GM12878 (cell line): Measurements from ENCODE around the gene ADCY2. TPM values are rescaled to one million over a fixed set of nuclear protein-coding genes. Genes with fewer than 3 reads are reported as not detected.

Experiments used
- ATAC-seq: fragments of 200-7000 bp; cut with Tn5 transposase; 3 replicates; pipeline ENCODE4 v1.9.1; 2020; ENCODE audit warnings: mild to moderate bottlenecking, moderate library complexity
- BruUV-seq: library from RNA; stranded (reverse); fragments of 400-500 nt; replicated peaks from 2 replicates; lab custom pipeline; 2021; lab: Mats Ljungman, UMichigan
- CTCF ChIA-PET: fragments of 300-600 bp; sonication (Branson Sonifier 250); formaldehyde crosslinking; extraction: SDS; loops from one replicate; lab custom pipeline; 2021; ENCODE audit warnings: inconsistent platforms; lab: Yijun Ruan, JAX
- POLR2A ChIA-PET: fragments of 350-600 bp; formaldehyde crosslinking; extraction: SDS; loops from one replicate; lab custom pipeline; 2021; ENCODE audit warnings: inconsistent platforms; lab: Charles Lee
- RAD21 ChIA-PET: fragments of 300-600 bp; sonication (Branson Sonifier 250); formaldehyde crosslinking; loops from one replicate; lab custom pipeline; 2023; ENCODE audit warnings: antibody characterized with exemption; ENCODE audit not compliant: unreplicated experiment; lab: Charles Lee
- SMC1A ChIA-PET: fragments of 300-600 bp; sonication (Branson Sonifier 250); formaldehyde crosslinking; loops from one replicate; lab custom pipeline; 2023; ENCODE audit not compliant: unreplicated experiment, uncharacterized antibody; lab: Charles Lee
- DNase-seq: peaks from one replicate; pipeline ENCODE4 v3.0.0-alpha.2; 2011; ENCODE audit warnings: low read depth, low spot score
- FAIRE-seq: peaks from 3 replicates; lab custom pipeline; 2011; peaks lifted over from hg19 to GRCh38; lab: Jason Lieb, UNC
- H2AFZ ChIP-seq: 2 replicates; pipeline ENCODE4 v1.6.0; 2011; ENCODE audit warnings: low read depth, low read length, control low read depth; ENCODE audit not compliant: control insufficient read depth
- H3K27ac ChIP-seq: 2 replicates; pipeline ENCODE4 v1.5.1; 2011; ENCODE audit warnings: control low read depth; ENCODE audit not compliant: control insufficient read depth, insufficient read depth
- H3K27me3 ChIP-seq, 2 experiments: replicated peaks in 1 of 2; 2 replicates each; pipeline versions ENCODE4 v1.6.0 to v1.6.1; 2011; ENCODE audit warnings: low read length in 1 of 2; ENCODE audit not compliant: control insufficient read depth in 2 of 2, insufficient read depth in 2 of 2
- H3K36me3 ChIP-seq, 2 experiments: 2 replicates each; pipeline ENCODE4 v1.5.1; 2011; ENCODE audit warnings: low read length in 1 of 2; ENCODE audit not compliant: control insufficient read depth in 2 of 2, insufficient read depth in 2 of 2
- H3K4me1 ChIP-seq: 2 replicates; pipeline ENCODE4 v1.6.1; 2011; ENCODE audit warnings: mild to moderate bottlenecking, low read length, moderate library complexity, mixed read lengths; ENCODE audit not compliant: control insufficient read depth, insufficient read depth
- H3K4me2 ChIP-seq: 2 replicates; pipeline ENCODE4 v1.6.0; 2011; ENCODE audit warnings: control low read depth; ENCODE audit not compliant: control insufficient read depth, insufficient read depth
- H3K4me3 ChIP-seq: fragments of 200-600 bp; sonication (generic); 2 replicates; pipeline ENCODE4 v1.5.1; 2016
- H3K79me2 ChIP-seq: 2 replicates; pipeline ENCODE4 v1.6.0; 2011; ENCODE audit warnings: low read length; ENCODE audit not compliant: control insufficient read depth, insufficient read depth
- H3K9ac ChIP-seq: 2 replicates; pipeline ENCODE4 v1.8.0; 2011; ENCODE audit warnings: low read length, control low read depth, mixed read lengths; ENCODE audit not compliant: control insufficient read depth, insufficient read depth
- H3K9me3 ChIP-seq: replicated peaks from 3 replicates; pipeline ENCODE4 v1.5.1; 2011; ENCODE audit warnings: mild to moderate bottlenecking, low read length; ENCODE audit not compliant: control insufficient read depth, insufficient read depth
- H4K20me1 ChIP-seq: 2 replicates; pipeline ENCODE4 v1.6.0; 2011; ENCODE audit not compliant: control insufficient read depth, insufficient read depth
- ATF2 ChIP-seq: IDR thresholded peaks from 2 replicates; pipeline ENCODE4 v1.6.1; 2012; ENCODE audit warnings: low read length, inconsistent platforms
- BHLHE40 ChIP-seq, 2 experiments: fragments of 450-650 bp in 1 of 2; IDR thresholded peaks; 2 replicates each; pipeline ENCODE4 v1.6.1; 2011 to 2017; ENCODE audit warnings: low read depth in 2 of 2, borderline replicate concordance in 1 of 2, improper control_type of control experiment in 1 of 2, low read length in 1 of 2, mild to moderate bottlenecking in 1 of 2
- BRCA1 ChIP-seq: IDR thresholded peaks from 2 replicates; pipeline ENCODE4 v1.6.1; 2011; ENCODE audit warnings: low read depth, low read length, improper control_type of control experiment
- CUX1 ChIP-seq: IDR thresholded peaks from 2 replicates; pipeline ENCODE4 v1.6.1; 2012; ENCODE audit warnings: improper control_type of control experiment, low read depth, low read length; ENCODE audit not compliant: insufficient replicate concordance
- DPF2 ChIP-seq: fragments of 450-650 bp; IDR thresholded peaks from 2 replicates; pipeline ENCODE4 v1.6.1; 2017; ENCODE audit warnings: mild to moderate bottlenecking
- E2F4 ChIP-seq: IDR thresholded peaks from 2 replicates; pipeline ENCODE4 v1.6.1; 2012; ENCODE audit warnings: low read depth, low read length, improper control_type of control experiment
- FOS ChIP-seq: IDR thresholded peaks from 3 replicates; pipeline ENCODE4 v1.6.1; 2011; ENCODE audit warnings: borderline replicate concordance; ENCODE audit not compliant: insufficient read length; ENCODE audit errors: extremely low read depth
- HDAC6 ChIP-seq: fragments of 200-600 bp; sonication (generic); IDR thresholded peaks from one replicate; pipeline ENCODE4 v1.8.0; 2017; ENCODE audit warnings: antibody characterized with exemption; ENCODE audit not compliant: unreplicated experiment
- MEF2A ChIP-seq: IDR thresholded peaks from 2 replicates; pipeline ENCODE4 v1.6.1; 2011; ENCODE audit warnings: low read depth, mild to moderate bottlenecking, low read length, moderate library complexity; ENCODE audit not compliant: insufficient read depth
- PAX5 ChIP-seq: IDR thresholded peaks from 2 replicates; pipeline ENCODE4 v1.6.1; 2011; ENCODE audit warnings: low read depth, low read length, borderline replicate concordance
- RAD51 ChIP-seq: fragments of 450-650 bp; IDR thresholded peaks from 2 replicates; pipeline ENCODE4 v1.6.1; 2016; ENCODE audit warnings: moderate library complexity, mild to moderate bottlenecking, inconsistent platforms
- TCF12 ChIP-seq: IDR thresholded peaks from 2 replicates; pipeline ENCODE4 v1.6.1; 2011; ENCODE audit warnings: low read depth, mild to moderate bottlenecking, low read length
- ZBTB11 ChIP-seq: fragments of 450-650 bp; formaldehyde crosslinking; IDR thresholded peaks from 2 replicates; pipeline ENCODE4 v1.5.0; 2022; ENCODE audit warnings: mild to moderate bottlenecking, missing genetic modification characterization
- WGBS: methylation state at CpG from one replicate; pipeline ENCODE4 v1.1.6; 2016; ENCODE audit warnings: low lambda C conversion rate; ENCODE audit not compliant: insufficient replicate concordance, insufficient coverage; ENCODE audit errors: missing lambda C conversion rate; 5-methylcytosine and 5-hydroxymethylcytosine counted together
- in situ Hi-C: fragments of 300-500 bp; cut with MboI; formaldehyde crosslinking; loops from 9 replicates; pipeline ENCODE4 v1.14.3; 2018; ENCODE audit warnings: mixed read lengths
- intact Hi-C: fragments of 100-400 bp; cut with micrococcal nuclease; formaldehyde crosslinking; loops from one replicate; pipeline ENCODE4 v1.14.2; 2022; ENCODE audit not compliant: unreplicated experiment
- polyA plus RNA-seq, 11 experiments: library from polyadenylated mRNA; depleted of rRNA in 4 of 11; unstranded in 6 of 11; stranded (reverse) in 5 of 11; fragments of >200 nt; fragmentation: Nextera tagmentation in 4 of 11; fragmentation: Illumina TruSeq in 1 of 11; extraction: Ambion mirVana in 4 of 11; extraction: Trizol in 1 of 11; gene quantifications; 1 replicate in 1 of 11; 2 replicates in 10 of 11; pipeline versions ENCODE4 v1.2.1 to v1.2.3, GENCODE V29; 2011 to 2016; ENCODE audit warnings: inconsistent platforms in 2 of 11, missing spikeins in 2 of 11, low read depth in 1 of 11
- total RNA-seq, 4 experiments: library from RNA; depleted of rRNA in 3 of 4; stranded (reverse); fragments of >200 nt in 3 of 4; fragmentation: Illumina TruSeq in 1 of 4; extraction: Trizol in 1 of 4; gene quantifications; 2 replicates each; pipeline versions ENCODE4 v1.2.1 to v1.2.3, GENCODE V29; 2013 to 2021

ADCY2 gene
- total and polyA plus RNA-seq, 10 of the 15 experiments (the other 5 are each of a cell fraction or from before 2014, with no cell fraction given), result 0.07 to 0.26 TPM; not detected in 8

GRCh38 chr5:7492371-7492770, 96.4 kb downstream of the ADCY2 start:
- SMC1A ChIA-PET, result interaction anchor here (1.0 kb wide), 1 partner anchor 9 kb away, joined by 3 read pairs; no protein-coding TSS in a partner anchor
- Histone ChIP-seq H2AFZ (no peak overlapping the region), H3K27me3 (no peaks in the 10 kb centered on the region), H3K4me2 (no peak overlapping the region), H3K9me3 (no peaks in the 10 kb centered on the region), H4K20me1 (no peaks in the 10 kb centered on the region), H3K4me1 (no peaks in the 10 kb centered on the region), H3K36me3 (no peaks in the 10 kb centered on the region), H3K4me3 (no peak overlapping the region), H3K79me2 (no peaks in the 10 kb centered on the region), H3K27ac (no peak overlapping the region), H3K9ac (no peak overlapping the region)
- FAIRE-seq (no peak), ATAC-seq (no peak), DNase-seq (no peak)
- POLR2A ChIA-PET, result no interaction called here
- intact Hi-C loops (no loop called here), in situ Hi-C loops (no loop called here)
- BruUV-seq, result no TSS peak
- CTCF ChIA-PET, result no interaction called here
- RAD21 ChIA-PET, result no interaction called here
- 5% methylated on average over 4 of the region's 4 CpGs for WGBS
- no peak for TF ChIP-seq BHLHE40 (IDR thresholded peaks at IDR 0.05; ENCODE audit: borderline replicate concordance in 1 of 2, low read depth in 2 of 2, low read length in 1 of 2)
- no peak for TF ChIP-seq RAD51
- no peak for TF ChIP-seq BRCA1
- TF ChIP-seq ZBTB11 (CRISPR knock-in tag), result no peak
- TF ChIP-seq E2F4, result no peak
- TF ChIP-seq HDAC6, result no peak
- no peak for TF ChIP-seq FOS
- TF ChIP-seq ATF2, result no peak
- TF ChIP-seq PAX5, result no peak
- no peak for TF ChIP-seq DPF2
- no peak for TF ChIP-seq CUX1
- TF ChIP-seq MEF2A, result no peak
- no peak for TF ChIP-seq TCF12
